PC-9 (cell line): ENCODE measurements around the gene UCP3. TPM values are rescaled to one million over a fixed set of nuclear protein-coding genes. Genes with fewer than 3 reads are reported as not detected.

Experiments
- BruUV-seq: library from RNA; stranded (reverse); fragments of 400-500 nt; replicated peaks from 2 replicates; lab custom pipeline; 2021; lab: Mats Ljungman, UMichigan
- CTCF ChIA-PET: fragments of 300-600 bp; sonication (Branson Sonifier 250); formaldehyde crosslinking; loops from one replicate; lab custom pipeline; 2022; ENCODE audit warnings: antibody characterized with exemption; lab: Charles Lee
- POLR2A ChIA-PET: fragments of 300-600 bp; sonication (Branson Sonifier 250); formaldehyde crosslinking; loops from one replicate; lab custom pipeline; 2022; ENCODE audit warnings: antibody characterized with exemption; ENCODE audit not compliant: unreplicated experiment; lab: Charles Lee
- DNase-seq, 2 experiments: peaks; one replicate each; pipeline versions ENCODE4 v3.0.0 to v3.0.0-alpha.2; 2015 to 2022; ENCODE audit warnings: mixed read lengths in 1 of 2
- H2AFZ ChIP-seq: fragments of 200-600 bp; sonication (generic); 2 replicates; pipeline ENCODE4 v1.8.1; 2017; ENCODE audit warnings: antibody characterized with exemption
- H3F3A ChIP-seq: fragments of 200-600 bp; sonication (generic); 2 replicates; pipeline ENCODE4 v1.8.1; 2017; ENCODE audit warnings: antibody characterized with exemption, mild to moderate bottlenecking, low read depth; ENCODE audit not compliant: insufficient read depth
- H3K27ac ChIP-seq: fragments of 200-600 bp; sonication (generic); 2 replicates; pipeline ENCODE4 v1.6.1; 2016; ENCODE audit warnings: mixed run types
- H3K27me3 ChIP-seq: fragments of 200-600 bp; sonication (generic); 2 replicates; pipeline ENCODE4 v1.6.1; 2016; ENCODE audit warnings: low read depth, mixed run types; ENCODE audit not compliant: insufficient read depth
- H3K36me3 ChIP-seq: fragments of 200-600 bp; sonication (generic); 2 replicates; pipeline ENCODE4 v1.6.1; 2016; ENCODE audit warnings: low read depth, mixed run types
- H3K4me1 ChIP-seq: fragments of 200-600 bp; sonication (generic); replicated peaks from 2 replicates; pipeline ENCODE4 v1.6.1; 2016; ENCODE audit warnings: mixed run types; ENCODE audit not compliant: insufficient read depth
- H3K4me2 ChIP-seq: fragments of 200-600 bp; sonication (generic); 2 replicates; pipeline ENCODE4 v1.6.1; 2017; ENCODE audit warnings: mixed run types
- H3K4me3 ChIP-seq: fragments of 200-600 bp; sonication (generic); 2 replicates; pipeline ENCODE4 v1.6.1; 2016; ENCODE audit warnings: mixed run types
- H3K79me2 ChIP-seq: fragments of 200-600 bp; sonication (generic); 2 replicates; pipeline ENCODE4 v1.6.1; 2017; ENCODE audit warnings: low read depth, mixed run types
- H3K9me2 ChIP-seq: fragments of 200-600 bp; sonication (generic); 2 replicates; pipeline ENCODE4 v1.8.1; 2017; ENCODE audit warnings: mild to moderate bottlenecking; ENCODE audit not compliant: insufficient read depth
- H3K9me3 ChIP-seq: fragments of 200-600 bp; sonication (generic); 2 replicates; pipeline ENCODE4 v1.8.1; 2016; ENCODE audit warnings: low read depth; ENCODE audit not compliant: insufficient read depth
- H4K20me1 ChIP-seq: fragments of 200-600 bp; sonication (generic); 2 replicates; pipeline ENCODE4 v1.8.1; 2017; ENCODE audit not compliant: insufficient read depth
- EZH2 ChIP-seq: fragments of 200-600 bp; sonication (generic); IDR thresholded peaks from 2 replicates; pipeline ENCODE4 v1.8.0; 2017; ENCODE audit warnings: antibody characterized with exemption, low read depth
- intact Hi-C: fragments of 100-400 bp; cut with micrococcal nuclease; formaldehyde crosslinking; loops from one replicate; pipeline ENCODE4 v1.10.0; 2022; ENCODE audit not compliant: unreplicated experiment
- total RNA-seq: library from RNA; stranded (reverse); gene quantifications from 2 replicates; pipeline ENCODE4 v1.2.3, GENCODE V29; 2021
- TF ChIP-seq, protein P1 (sequence below): fragments of 200-600 bp; sonication (generic); conservative IDR thresholded peaks from 2 replicates; pipeline ENCODE4 v1.6.1; 2017; ENCODE audit warnings: mixed run types, antibody characterized with exemption, mild to moderate bottlenecking, moderate library complexity

Gene UCP3
- total RNA-seq, 1 experiment from 2014 or later: 2.0 TPM

DNA sequence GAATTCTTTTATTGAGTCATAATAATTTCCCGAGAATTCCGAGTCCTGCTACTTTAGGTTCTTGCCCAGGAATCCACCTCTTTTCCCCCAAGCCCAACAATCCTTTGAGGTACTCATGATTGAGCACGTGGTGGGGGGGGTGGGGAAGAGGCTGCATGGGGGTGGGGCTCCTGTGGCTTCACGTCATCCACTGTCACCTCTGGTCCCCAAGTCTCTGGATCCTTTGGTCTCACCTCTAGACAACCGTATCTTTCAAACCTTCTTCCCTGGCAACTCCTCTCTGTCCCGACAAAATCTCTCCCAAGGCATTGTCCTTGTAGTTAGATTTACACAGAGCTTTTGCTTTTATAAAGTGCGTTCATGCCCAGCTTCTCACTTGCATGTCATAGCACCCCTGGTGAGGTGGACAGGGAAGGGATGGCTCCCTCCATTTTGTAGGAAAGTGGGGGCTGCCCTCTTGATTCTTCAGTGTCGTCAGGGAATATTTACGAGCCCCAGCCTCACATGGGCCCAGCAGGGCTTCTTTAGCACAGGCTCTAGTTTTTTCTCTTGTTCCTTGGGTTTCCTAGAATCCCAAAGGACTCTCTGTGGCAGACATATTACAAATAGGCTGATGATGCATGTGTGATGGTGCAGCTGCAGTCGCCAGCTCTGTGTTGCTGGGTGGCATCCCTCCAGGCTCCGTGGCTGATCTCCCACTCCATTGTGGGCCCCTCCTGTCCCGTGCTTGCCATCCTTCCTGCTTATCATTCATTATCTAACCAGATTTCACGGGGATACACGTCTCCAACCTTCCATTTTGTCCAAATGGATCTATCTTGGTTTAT lies 8.4 kb downstream of the UCP3 start:
- Histone ChIP-seq H3K9me2 (no peaks in the 10 kb centered on the region), H2AFZ (no peak overlapping the region), H3K4me3 (no peak overlapping the region), H3K27ac (no peak overlapping the region), H3K4me1 (no peaks in the 10 kb centered on the region), H3K9me3 (no peaks in the 10 kb centered on the region), H3K36me3 (no peaks in the 10 kb centered on the region), H4K20me1 (no peaks in the 10 kb centered on the region), H3K79me2 (no peaks in the 10 kb centered on the region), H3K27me3 (no peaks in the 10 kb centered on the region), H3K4me2 (no peak overlapping the region), H3F3A (no peaks in the 10 kb centered on the region)
- TF ChIP-seq EZH2: no peak
- TF ChIP-seq, protein P1, sequence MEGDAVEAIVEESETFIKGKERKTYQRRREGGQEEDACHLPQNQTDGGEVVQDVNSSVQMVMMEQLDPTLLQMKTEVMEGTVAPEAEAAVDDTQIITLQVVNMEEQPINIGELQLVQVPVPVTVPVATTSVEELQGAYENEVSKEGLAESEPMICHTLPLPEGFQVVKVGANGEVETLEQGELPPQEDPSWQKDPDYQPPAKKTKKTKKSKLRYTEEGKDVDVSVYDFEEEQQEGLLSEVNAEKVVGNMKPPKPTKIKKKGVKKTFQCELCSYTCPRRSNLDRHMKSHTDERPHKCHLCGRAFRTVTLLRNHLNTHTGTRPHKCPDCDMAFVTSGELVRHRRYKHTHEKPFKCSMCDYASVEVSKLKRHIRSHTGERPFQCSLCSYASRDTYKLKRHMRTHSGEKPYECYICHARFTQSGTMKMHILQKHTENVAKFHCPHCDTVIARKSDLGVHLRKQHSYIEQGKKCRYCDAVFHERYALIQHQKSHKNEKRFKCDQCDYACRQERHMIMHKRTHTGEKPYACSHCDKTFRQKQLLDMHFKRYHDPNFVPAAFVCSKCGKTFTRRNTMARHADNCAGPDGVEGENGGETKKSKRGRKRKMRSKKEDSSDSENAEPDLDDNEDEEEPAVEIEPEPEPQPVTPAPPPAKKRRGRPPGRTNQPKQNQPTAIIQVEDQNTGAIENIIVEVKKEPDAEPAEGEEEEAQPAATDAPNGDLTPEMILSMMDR: no peak
- ChIA-PET POLR2A (no interaction called here), CTCF (no interaction called here)
- intact Hi-C loops: no loop called here
- DNase-seq: peak in 1 of 2 experiments; percentile 31
- BruUV-seq: no TSS peak

GRCh38 chr11:73999581-74000306 lies 9.1 kb downstream of the UCP3 start:
- intact Hi-C loops: no loop called here
- TF ChIP-seq, protein P1: no peak
- no peak for TF ChIP-seq EZH2
- Histone ChIP-seq H4K20me1 (no peaks in the 10 kb centered on the region), H3K27ac (no peak overlapping the region), H3F3A (no peaks in the 10 kb centered on the region), H3K4me3 (no peak overlapping the region), H3K9me3 (no peaks in the 10 kb centered on the region), H3K4me2 (no peak overlapping the region), H3K79me2 (no peaks in the 10 kb centered on the region), H3K36me3 (no peaks in the 10 kb centered on the region), H3K9me2 (no peaks in the 10 kb centered on the region), H3K4me1 (0 out of 2 replicates have a peak, but pooled peaks cover 4% of the 10 kb centered on the region), H3K27me3 (no peaks in the 10 kb centered on the region), H2AFZ (no peak overlapping the region)
- ChIA-PET CTCF (no interaction called here), POLR2A (no interaction called here)
- no TSS peak for BruUV-seq
- DNase-seq: peak in 1 of 2 experiments; percentile 24

- H3F3A ChIP-seq: no peaks in the 10 kb centered on the region
- ChIA-PET CTCF (no interaction called here), POLR2A (no interaction called here)
- no peak overlapping the region for H3K27ac ChIP-seq
- H3K4me2 ChIP-seq: no peak overlapping the region
- no TSS peak for BruUV-seq
- no peak overlapping the region for H2AFZ ChIP-seq
- DNase-seq: peak in 1 of 2 experiments; percentile 18
- no peaks in the 10 kb centered on the region for H4K20me1 ChIP-seq
- H3K27me3 ChIP-seq: no peaks in the 10 kb centered on the region
- H3K4me3 ChIP-seq: no peak overlapping the region
- 0 out of 2 replicates have a peak, but pooled peaks cover 6% of the 10 kb centered on the region for H3K4me1 ChIP-seq
- no peaks in the 10 kb centered on the region for H3K9me3 ChIP-seq
- no peaks in the 10 kb centered on the region for H3K79me2 ChIP-seq
- intact Hi-C loops: no loop called here
- TF ChIP-seq EZH2: no peak
- TF ChIP-seq, protein P1: no peak
- H3K36me3 ChIP-seq: no peaks in the 10 kb centered on the region
- no peaks in the 10 kb centered on the region for H3K9me2 ChIP-seq
These were observed 9.9 kb downstream of the UCP3 start for GRCh38 chr11:73998846-73999575.
